SK-N-SH (cell line): Measurements from ENCODE around the gene TTC36. TPM values are rescaled to one million over a fixed set of nuclear protein-coding genes. Genes with fewer than 3 reads are reported as not detected.

ENCODE experiments used
- CTCF ChIA-PET: fragments of 300-600, 350-600 bp; formaldehyde crosslinking; extraction: SDS; loops from one replicate; lab custom pipeline; 2021; lab: Yijun Ruan, JAX
- POLR2A ChIA-PET: fragments of 350-600 bp; sonication (Branson Sonifier 250); formaldehyde crosslinking; extraction: SDS; loops from one replicate; lab custom pipeline; 2020; ENCODE audit warnings: antibody characterized with exemption, inconsistent platforms; lab: Yijun Ruan, JAX
- DNase-seq: peaks from one replicate; pipeline ENCODE4 v3.0.0; 2012
- H2AFZ ChIP-seq: fragments of 200-600 bp; sonication (generic); 2 replicates; pipeline ENCODE4 v1.8.1; 2016; ENCODE audit warnings: antibody characterized with exemption, mild to moderate bottlenecking, low read depth
- H3F3A ChIP-seq: fragments of 200-600 bp; sonication (generic); replicated peaks from 2 replicates; pipeline ENCODE3; 2016; ENCODE audit warnings: antibody characterized with exemption, mild to moderate bottlenecking; ENCODE audit not compliant: insufficient read depth
- H3K27ac ChIP-seq, 2 experiments: fragments of 200-500 bp in 1 of 2; fragments of 200-600 bp in 1 of 2; sonication (Bioruptor generic) in 1 of 2; sonication (generic), shearing (Covaris generic) in 1 of 2; 2 replicates each; pipeline versions ENCODE4 v1.5.1 to v1.6.1; 2014 to 2016; ENCODE audit warnings: low read depth in 2 of 2, inconsistent platforms in 1 of 2, low read length in 1 of 2, mild to moderate bottlenecking in 1 of 2, mixed read lengths in 1 of 2
- H3K27me3 ChIP-seq: fragments of 200-600 bp; sonication (generic), shearing (Covaris generic); 2 replicates; pipeline ENCODE4 v1.6.1; 2016; ENCODE audit warnings: mixed run types; ENCODE audit not compliant: insufficient read depth
- H3K36me3 ChIP-seq, 2 experiments: fragments of 200-500 bp in 1 of 2; fragments of 200-600 bp in 1 of 2; sonication (Bioruptor generic) in 1 of 2; sonication (generic) in 1 of 2; replicated peaks in 1 of 2; 2 replicates each; pipeline versions ENCODE3 to v1.5.1; 2014 to 2016; ENCODE audit warnings: low read length in 1 of 2, mild to moderate bottlenecking in 1 of 2; ENCODE audit not compliant: insufficient read depth in 2 of 2, control insufficient read depth in 1 of 2
- H3K4me1 ChIP-seq, 2 experiments: fragments of 200-500 bp in 1 of 2; fragments of 200-600 bp in 1 of 2; sonication (Bioruptor generic) in 1 of 2; sonication (generic), shearing (Covaris generic) in 1 of 2; 2 replicates each; pipeline versions ENCODE4 v1.5.1 to v1.6.1; 2014 to 2016; ENCODE audit warnings: low read depth in 1 of 2, low read length in 1 of 2, mixed run types in 1 of 2; ENCODE audit not compliant: insufficient read depth in 2 of 2, control insufficient read depth in 1 of 2
- H3K4me2 ChIP-seq: fragments of 200-600 bp; sonication (generic), shearing (Covaris generic); 2 replicates; pipeline ENCODE4 v1.6.1; 2017; ENCODE audit warnings: mixed run types
- H3K4me3 ChIP-seq, 2 experiments: fragments of 200-500 bp in 1 of 2; fragments of 200-600 bp in 1 of 2; sonication (Bioruptor generic) in 1 of 2; sonication (generic), shearing (Covaris generic) in 1 of 2; 2 replicates each; pipeline versions ENCODE4 v1.5.1 to v1.8.1; 2014 to 2016; ENCODE audit warnings: low read depth in 2 of 2, inconsistent platforms in 1 of 2, low read length in 1 of 2, mild to moderate bottlenecking in 1 of 2, mixed read lengths in 1 of 2, moderate library complexity in 1 of 2
- H3K79me2 ChIP-seq: fragments of 200-600 bp; sonication (generic); 2 replicates; pipeline ENCODE4 v1.8.1; 2017; ENCODE audit warnings: mild to moderate bottlenecking; ENCODE audit not compliant: insufficient read depth
- H3K9ac ChIP-seq: fragments of 200-600 bp; sonication (generic); 2 replicates; pipeline ENCODE4 v1.6.1; 2017; ENCODE audit warnings: mixed run types
- H3K9me2 ChIP-seq: fragments of 200-600 bp; sonication (generic); 2 replicates; pipeline ENCODE4 v1.6.1; 2017; ENCODE audit warnings: mixed run types
- H3K9me3 ChIP-seq: fragments of 200-600 bp; sonication (generic); 2 replicates; pipeline ENCODE4 v1.6.1; 2017; ENCODE audit warnings: mixed run types, mild to moderate bottlenecking, moderate library complexity
- H4K20me1 ChIP-seq: fragments of 200-600 bp; sonication (generic); 2 replicates; pipeline ENCODE4 v1.6.1; 2017; ENCODE audit warnings: mild to moderate bottlenecking, mixed run types; ENCODE audit not compliant: insufficient read depth
- CHD2 ChIP-seq: fragments of 150-350 bp; IDR thresholded peaks from 2 replicates; pipeline ENCODE4 v1.6.1; 2018; ENCODE audit warnings: low read length; ENCODE audit not compliant: partially characterized antibody
- MEF2A ChIP-seq: IDR thresholded peaks from 2 replicates; pipeline ENCODE4 v1.4.0; 2012; ENCODE audit warnings: low read depth, borderline replicate concordance
- MXI1 ChIP-seq: IDR thresholded peaks from 2 replicates; pipeline ENCODE4 v1.6.1; 2012; ENCODE audit warnings: mild to moderate bottlenecking, low read depth, low read length, improper control_type of control experiment
- NFIC ChIP-seq: IDR thresholded peaks from 2 replicates; pipeline ENCODE4 v1.4.0; 2012; ENCODE audit warnings: borderline replicate concordance
- RCOR1 ChIP-seq: fragments of 150-350 bp; IDR thresholded peaks from 2 replicates; pipeline ENCODE4 v1.6.1; 2017; ENCODE audit warnings: antibody characterized with exemption, low read length
- RFX5 ChIP-seq: IDR thresholded peaks from 2 replicates; pipeline ENCODE4 v1.6.1; 2012; ENCODE audit warnings: mild to moderate bottlenecking, improper control_type of control experiment, low read length
- RXRA ChIP-seq: IDR thresholded peaks from 2 replicates; pipeline ENCODE4 v1.4.0; 2012; ENCODE audit warnings: low read depth, mild to moderate bottlenecking, borderline replicate concordance
- SMC3 ChIP-seq: IDR thresholded peaks from 2 replicates; pipeline ENCODE4 v1.6.1; 2012; ENCODE audit warnings: low read depth, low read length, improper control_type of control experiment
- TEAD4 ChIP-seq: IDR thresholded peaks from 2 replicates; pipeline ENCODE4 v1.4.0; 2012; ENCODE audit warnings: mild to moderate bottlenecking, borderline replicate concordance; ENCODE audit not compliant: insufficient read depth
- YY1 ChIP-seq: IDR thresholded peaks from 2 replicates; pipeline ENCODE4 v1.4.0; 2012; ENCODE audit warnings: low read depth, mild to moderate bottlenecking
- WGBS: methylation state at CpG from one replicate; pipeline ENCODE4 v1.1.6; 2017; ENCODE audit warnings: low lambda C conversion rate; 5-methylcytosine and 5-hydroxymethylcytosine counted together
- polyA plus RNA-seq, 3 experiments: library from polyadenylated mRNA; depleted of rRNA; stranded (reverse); fragments of >200 nt; gene quantifications; 2 replicates each; pipeline ENCODE4 v1.2.3, GENCODE V29; 2012
- TF ChIP-seq, protein P1 (sequence below): IDR thresholded peaks from 2 replicates; pipeline ENCODE4 v1.6.1; 2012; ENCODE audit warnings: mild to moderate bottlenecking, low read depth, low read length, moderate library complexity
- TF ChIP-seq, protein P2 (sequence below): fragments of 200-600 bp; sonication (generic); IDR thresholded peaks from 2 replicates; pipeline ENCODE4 v1.6.1; 2017; ENCODE audit warnings: antibody characterized with exemption, mild to moderate bottlenecking, moderate library complexity

The TTC36 gene
- polyA plus RNA-seq, 1 of the 3 experiments (the other 2 are of a cell fraction): 0.18 TPM

- 94% methylated on average over 3 of the region's 3 CpGs for WGBS
- DNase-seq: no peak
- no peaks in the 10 kb centered on the region for H4K20me1 ChIP-seq
- H3K27me3 ChIP-seq: no peaks in the 10 kb centered on the region
- H3K4me3 ChIP-seq: no peak overlapping the region
- H3K27ac ChIP-seq: no peak overlapping the region
- H2AFZ ChIP-seq: no peak overlapping the region
- ChIA-PET POLR2A (no interaction called here), CTCF (interaction anchor here (1.0 kb wide), 1 partner anchor 286 kb away, joined by 3 read pairs; no protein-coding TSS in a partner anchor)
- peaks cover 6% of the 10 kb centered on the region; the same call in 1 of the 2 replicates for H3K79me2 ChIP-seq
- no peak overlapping the region for H3K9ac ChIP-seq
- TF ChIP-seq MXI1 (no peak), RFX5 (no peak), NFIC (no peak), TEAD4 (no peak), CHD2 (no peak), SMC3 (no peak), RXRA (no peak), MEF2A (no peak), YY1 (no peak), RCOR1 (no peak)
- TF ChIP-seq, protein P1, sequence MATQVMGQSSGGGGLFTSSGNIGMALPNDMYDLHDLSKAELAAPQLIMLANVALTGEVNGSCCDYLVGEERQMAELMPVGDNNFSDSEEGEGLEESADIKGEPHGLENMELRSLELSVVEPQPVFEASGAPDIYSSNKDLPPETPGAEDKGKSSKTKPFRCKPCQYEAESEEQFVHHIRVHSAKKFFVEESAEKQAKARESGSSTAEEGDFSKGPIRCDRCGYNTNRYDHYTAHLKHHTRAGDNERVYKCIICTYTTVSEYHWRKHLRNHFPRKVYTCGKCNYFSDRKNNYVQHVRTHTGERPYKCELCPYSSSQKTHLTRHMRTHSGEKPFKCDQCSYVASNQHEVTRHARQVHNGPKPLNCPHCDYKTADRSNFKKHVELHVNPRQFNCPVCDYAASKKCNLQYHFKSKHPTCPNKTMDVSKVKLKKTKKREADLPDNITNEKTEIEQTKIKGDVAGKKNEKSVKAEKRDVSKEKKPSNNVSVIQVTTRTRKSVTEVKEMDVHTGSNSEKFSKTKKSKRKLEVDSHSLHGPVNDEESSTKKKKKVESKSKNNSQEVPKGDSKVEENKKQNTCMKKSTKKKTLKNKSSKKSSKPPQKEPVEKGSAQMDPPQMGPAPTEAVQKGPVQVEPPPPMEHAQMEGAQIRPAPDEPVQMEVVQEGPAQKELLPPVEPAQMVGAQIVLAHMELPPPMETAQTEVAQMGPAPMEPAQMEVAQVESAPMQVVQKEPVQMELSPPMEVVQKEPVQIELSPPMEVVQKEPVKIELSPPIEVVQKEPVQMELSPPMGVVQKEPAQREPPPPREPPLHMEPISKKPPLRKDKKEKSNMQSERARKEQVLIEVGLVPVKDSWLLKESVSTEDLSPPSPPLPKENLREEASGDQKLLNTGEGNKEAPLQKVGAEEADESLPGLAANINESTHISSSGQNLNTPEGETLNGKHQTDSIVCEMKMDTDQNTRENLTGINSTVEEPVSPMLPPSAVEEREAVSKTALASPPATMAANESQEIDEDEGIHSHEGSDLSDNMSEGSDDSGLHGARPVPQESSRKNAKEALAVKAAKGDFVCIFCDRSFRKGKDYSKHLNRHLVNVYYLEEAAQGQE: no peak
- TF ChIP-seq, all 33 proteins: peak for 0
- H3K4me1 ChIP-seq: no peaks in the 10 kb centered on the region
- H3K9me3 ChIP-seq: no peaks in the 10 kb centered on the region
- H3K4me2 ChIP-seq: no peak overlapping the region
- no peaks in the 10 kb centered on the region for H3K9me2 ChIP-seq
- H3K36me3 ChIP-seq: peaks cover 64 to 78% of the 10 kb centered on the region in 2 experiments
- peaks cover 42% of the 10 kb centered on the region for H3F3A ChIP-seq
Observed at GRCh38 chr11:118484405-118484804, 42.9 kb upstream of the TTC36 start.

GRCh38 chr11:118485273-118485672 is 42.0 kb upstream of the TTC36 start:
- H3K9me2 ChIP-seq: no peaks in the 10 kb centered on the region
- H3K27me3 ChIP-seq: no peaks in the 10 kb centered on the region
- POLR2A ChIA-PET: no interaction called here
- peaks cover 64 to 79% of the 10 kb centered on the region in 2 experiments for H3K36me3 ChIP-seq
- H3K9ac ChIP-seq: no peak overlapping the region
- TF ChIP-seq, protein P2, sequence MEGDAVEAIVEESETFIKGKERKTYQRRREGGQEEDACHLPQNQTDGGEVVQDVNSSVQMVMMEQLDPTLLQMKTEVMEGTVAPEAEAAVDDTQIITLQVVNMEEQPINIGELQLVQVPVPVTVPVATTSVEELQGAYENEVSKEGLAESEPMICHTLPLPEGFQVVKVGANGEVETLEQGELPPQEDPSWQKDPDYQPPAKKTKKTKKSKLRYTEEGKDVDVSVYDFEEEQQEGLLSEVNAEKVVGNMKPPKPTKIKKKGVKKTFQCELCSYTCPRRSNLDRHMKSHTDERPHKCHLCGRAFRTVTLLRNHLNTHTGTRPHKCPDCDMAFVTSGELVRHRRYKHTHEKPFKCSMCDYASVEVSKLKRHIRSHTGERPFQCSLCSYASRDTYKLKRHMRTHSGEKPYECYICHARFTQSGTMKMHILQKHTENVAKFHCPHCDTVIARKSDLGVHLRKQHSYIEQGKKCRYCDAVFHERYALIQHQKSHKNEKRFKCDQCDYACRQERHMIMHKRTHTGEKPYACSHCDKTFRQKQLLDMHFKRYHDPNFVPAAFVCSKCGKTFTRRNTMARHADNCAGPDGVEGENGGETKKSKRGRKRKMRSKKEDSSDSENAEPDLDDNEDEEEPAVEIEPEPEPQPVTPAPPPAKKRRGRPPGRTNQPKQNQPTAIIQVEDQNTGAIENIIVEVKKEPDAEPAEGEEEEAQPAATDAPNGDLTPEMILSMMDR: peak; percentile 50
- TF ChIP-seq NFIC: no peak
- no peak overlapping the region for H3K4me3 ChIP-seq
- H3K79me2 ChIP-seq: no peaks in the 10 kb centered on the region
- H3K4me1 ChIP-seq: no peaks in the 10 kb centered on the region
- CTCF ChIA-PET: interaction anchor here (0.9 to 1.3 kb wide), 6 partner anchors 11 to 287 kb away, joined by 3 to 4 read pairs (median 3); no protein-coding TSS in a partner anchor
- H3K27ac ChIP-seq: no peak overlapping the region
- no peak overlapping the region for H3K4me2 ChIP-seq
- peaks cover 42% of the 10 kb centered on the region for H3F3A ChIP-seq
- no peaks in the 10 kb centered on the region for H4K20me1 ChIP-seq
- no peaks in the 10 kb centered on the region for H3K9me3 ChIP-seq
- DNase-seq: peak; percentile 34
- H2AFZ ChIP-seq: no peak overlapping the region
